ENCODE data around the gene FKBP2.
A peak's percentile ranks its signal among the peaks of the same experiment; 100 is the strongest.

Gene FKBP2

GRCh38 chr11:64251016-64251752 is 10.3 kb downstream of the FKBP2 start, which contains the start of gene PLCB3:
PLCB3 (plus strand) TSS chr11:64251530; CDS start chr11:64251650, 120 bp downstream.
- H3K4me1 ChIP-seq (ENCODE audit: control insufficient read depth, insufficient read depth, low read length), result peaks cover 48% of the 10 kb centered on the region
- H3K27ac ChIP-seq (ENCODE audit: low read depth, low read length), result peak within 1 kb of the TSS; percentile 10; the same call in 1 of the 2 replicates
- peak within 1 kb of the TSS; percentile 79 for H3K9ac ChIP-seq (ENCODE audit: low read length)
- H3K36me3 ChIP-seq (ENCODE audit: control insufficient read depth, insufficient read depth, low read length), result peaks cover 22% of the 10 kb centered on the region
- H3K9me3 ChIP-seq (ENCODE audit: control insufficient read depth, insufficient read depth, low read depth, low read length), result no peaks in the 10 kb centered on the region
- H3K27me3 ChIP-seq (ENCODE audit: control insufficient read depth, insufficient read depth, low read length), result no peaks in the 10 kb centered on the region
- H3K4me3 ChIP-seq (ENCODE audit: low read depth, low read length), result peak within 1 kb of the TSS; percentile 90

GRCh38 chr11:64251753-64252002 is 10.8 kb downstream of the FKBP2 start:
- Histone ChIP-seq H3K36me3 (ENCODE audit: control insufficient read depth, insufficient read depth, low read length) (peaks cover 27% of the 10 kb centered on the region), H3K4me3 (ENCODE audit: low read depth, low read length) (peak overlapping the region; percentile 90), H3K27ac (ENCODE audit: low read depth, low read length) (no peak overlapping the region), H3K27me3 (ENCODE audit: control insufficient read depth, insufficient read depth, low read length) (no peaks in the 10 kb centered on the region), H3K4me1 (ENCODE audit: control insufficient read depth, insufficient read depth, low read length) (peaks cover 48% of the 10 kb centered on the region), H3K9me3 (ENCODE audit: control insufficient read depth, insufficient read depth, low read depth, low read length) (no peaks in the 10 kb centered on the region), H3K9ac (ENCODE audit: low read length) (peak overlapping the region; percentile 79)

GRCh38 chr11:64252003-64252872 is 11.3 kb downstream of the FKBP2 start:
- Histone ChIP-seq H3K27ac (ENCODE audit: low read depth, low read length) (no peak overlapping the region), H3K4me1 (ENCODE audit: control insufficient read depth, insufficient read depth, low read length) (peaks cover 48% of the 10 kb centered on the region), H3K9ac (ENCODE audit: low read length) (peak overlapping the region; percentile 79), H3K27me3 (ENCODE audit: control insufficient read depth, insufficient read depth, low read length) (no peaks in the 10 kb centered on the region), H3K36me3 (ENCODE audit: control insufficient read depth, insufficient read depth, low read length) (peaks cover 29% of the 10 kb centered on the region), H3K9me3 (ENCODE audit: control insufficient read depth, insufficient read depth, low read depth, low read length) (no peaks in the 10 kb centered on the region), H3K4me3 (ENCODE audit: low read depth, low read length) (peak overlapping the region; percentile 90)

- no peak overlapping the region; the same call in 1 of the 2 replicates for H3K27ac ChIP-seq (ENCODE audit: low read depth, low read length)
- peaks cover 33% of the 10 kb centered on the region for H3K36me3 ChIP-seq (ENCODE audit: control insufficient read depth, insufficient read depth, low read length)
- no peaks in the 10 kb centered on the region for H3K9me3 ChIP-seq (ENCODE audit: control insufficient read depth, insufficient read depth, low read depth, low read length)
- peak overlapping the region; percentile 37 for H3K4me3 ChIP-seq (ENCODE audit: low read depth, low read length)
- no peaks in the 10 kb centered on the region for H3K27me3 ChIP-seq (ENCODE audit: control insufficient read depth, insufficient read depth, low read length)
- H3K9ac ChIP-seq (ENCODE audit: low read length), result peak overlapping the region; percentile 43
- H3K4me1 ChIP-seq (ENCODE audit: control insufficient read depth, insufficient read depth, low read length), result peaks cover 42% of the 10 kb centered on the region
Observed at GRCh38 chr11:64253043-64253442, 12.1 kb downstream of the FKBP2 start.

GRCh38 chr11:64253481-64253880 is 12.6 kb downstream of the FKBP2 start:
- peaks cover 38% of the 10 kb centered on the region for H3K4me1 ChIP-seq (ENCODE audit: control insufficient read depth, insufficient read depth, low read length)
- no peaks in the 10 kb centered on the region for H3K9me3 ChIP-seq (ENCODE audit: control insufficient read depth, insufficient read depth, low read depth, low read length)
- no peaks in the 10 kb centered on the region for H3K27me3 ChIP-seq (ENCODE audit: control insufficient read depth, insufficient read depth, low read length)
- 0 out of 2 replicates have a peak overlapping the region, but pooled peaks have one; percentile 37 for H3K4me3 ChIP-seq (ENCODE audit: low read depth, low read length)
- H3K9ac ChIP-seq (ENCODE audit: low read length), result no peak overlapping the region
- H3K36me3 ChIP-seq (ENCODE audit: control insufficient read depth, insufficient read depth, low read length), result peaks cover 37% of the 10 kb centered on the region
- no peak overlapping the region for H3K27ac ChIP-seq (ENCODE audit: low read depth, low read length)

DNA sequence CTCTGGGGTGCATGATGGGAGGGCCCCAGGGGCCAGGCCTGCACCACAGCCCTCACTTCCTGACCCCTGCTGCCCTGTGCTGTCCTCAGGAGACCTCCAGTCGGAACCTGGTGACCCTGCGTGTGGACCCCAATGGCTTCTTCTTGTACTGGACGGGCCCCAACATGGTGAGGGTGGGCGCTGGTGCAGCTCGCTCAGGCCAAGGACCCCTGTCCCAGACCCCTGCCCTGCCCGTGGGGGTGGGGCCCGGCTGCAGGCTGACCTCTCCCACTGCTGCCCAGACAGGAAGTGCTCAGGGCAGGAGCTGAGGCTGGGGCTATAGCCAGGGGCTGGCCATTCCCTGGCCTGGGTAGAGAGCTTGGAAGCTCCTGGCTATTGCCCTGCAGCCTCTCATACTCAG is 13.4 kb downstream of the FKBP2 start:
- Histone ChIP-seq H3K36me3 (ENCODE audit: control insufficient read depth, insufficient read depth, low read length) (peaks cover 46% of the 10 kb centered on the region), H3K4me1 (ENCODE audit: control insufficient read depth, insufficient read depth, low read length) (peaks cover 30% of the 10 kb centered on the region), H3K9me3 (ENCODE audit: control insufficient read depth, insufficient read depth, low read depth, low read length) (no peaks in the 10 kb centered on the region), H3K9ac (ENCODE audit: low read length) (no peak overlapping the region), H3K27ac (ENCODE audit: low read depth, low read length) (no peak overlapping the region), H3K27me3 (ENCODE audit: control insufficient read depth, insufficient read depth, low read length) (no peaks in the 10 kb centered on the region), H3K4me3 (ENCODE audit: low read depth, low read length) (no peak overlapping the region)

GRCh38 chr11:64255135-64256128 is 14.5 kb downstream of the FKBP2 start:
- H3K27ac ChIP-seq (ENCODE audit: low read depth, low read length), result no peak overlapping the region

DNA sequence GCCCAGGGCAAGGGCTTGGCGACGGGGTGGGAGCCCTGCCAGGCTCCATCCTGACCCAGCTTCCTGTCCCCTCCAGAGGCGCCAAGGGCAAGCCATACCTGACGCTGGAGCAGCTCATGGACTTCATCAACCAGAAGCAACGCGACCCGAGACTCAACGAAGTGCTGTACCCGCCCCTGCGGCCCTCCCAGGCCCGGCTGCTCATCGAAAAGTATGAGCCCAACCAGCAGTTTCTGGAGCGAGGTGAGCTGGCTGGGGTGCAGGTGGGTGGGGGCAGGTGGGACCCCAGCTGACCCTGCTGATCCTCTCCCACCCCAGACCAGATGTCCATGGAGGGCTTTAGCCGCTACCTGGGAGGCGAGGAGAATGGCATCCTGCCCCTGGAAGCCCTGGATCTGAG is 15.4 kb downstream of the FKBP2 start:
- H3K9me3 ChIP-seq (ENCODE audit: control insufficient read depth, insufficient read depth, low read depth, low read length), result no peaks in the 10 kb centered on the region
- H3K27ac ChIP-seq (ENCODE audit: low read depth, low read length), result no peak overlapping the region
- H3K27me3 ChIP-seq (ENCODE audit: control insufficient read depth, insufficient read depth, low read length), result no peaks in the 10 kb centered on the region
- peaks cover 61% of the 10 kb centered on the region for H3K36me3 ChIP-seq (ENCODE audit: control insufficient read depth, insufficient read depth, low read length)
- peaks cover 14% of the 10 kb centered on the region for H3K4me1 ChIP-seq (ENCODE audit: control insufficient read depth, insufficient read depth, low read length)
- H3K9ac ChIP-seq (ENCODE audit: low read length), result peak overlapping the region; percentile 26
- no peak overlapping the region for H3K4me3 ChIP-seq (ENCODE audit: low read depth, low read length)

More at GRCh38 chr11:64255135-64256128, 14.5 kb downstream of the FKBP2 start:
- Histone ChIP-seq H3K4me3 (ENCODE audit: low read depth, low read length) (no peak overlapping the region), H3K9me3 (ENCODE audit: control insufficient read depth, insufficient read depth, low read depth, low read length) (no peaks in the 10 kb centered on the region), H3K9ac (ENCODE audit: low read length) (no peak overlapping the region), H3K4me1 (ENCODE audit: control insufficient read depth, insufficient read depth, low read length) (peaks cover 19% of the 10 kb centered on the region), H3K36me3 (ENCODE audit: control insufficient read depth, insufficient read depth, low read length) (peaks cover 57% of the 10 kb centered on the region), H3K27me3 (ENCODE audit: control insufficient read depth, insufficient read depth, low read length) (no peaks in the 10 kb centered on the region)

GRCh38 chr11:64258356-64258755 is 17.5 kb downstream of the FKBP2 start:
- Histone ChIP-seq H3K4me1 (ENCODE audit: control insufficient read depth, insufficient read depth, low read length) (peaks cover 3% of the 10 kb centered on the region), H3K9me3 (ENCODE audit: control insufficient read depth, insufficient read depth, low read depth, low read length) (no peaks in the 10 kb centered on the region), H3K4me3 (ENCODE audit: low read depth, low read length) (no peak overlapping the region), H3K9ac (ENCODE audit: low read length) (no peak overlapping the region), H3K36me3 (ENCODE audit: control insufficient read depth, insufficient read depth, low read length) (peaks cover 81% of the 10 kb centered on the region), H3K27ac (ENCODE audit: low read depth, low read length) (no peak overlapping the region), H3K27me3 (ENCODE audit: control insufficient read depth, insufficient read depth, low read length) (no peaks in the 10 kb centered on the region)

GRCh38 chr11:64258946-64259532 is 18.1 kb downstream of the FKBP2 start:
- Histone ChIP-seq H3K4me1 (ENCODE audit: control insufficient read depth, insufficient read depth, low read length) (no peaks in the 10 kb centered on the region; the same call in 1 of the 2 replicates), H3K4me3 (ENCODE audit: low read depth, low read length) (no peak overlapping the region), H3K9me3 (ENCODE audit: control insufficient read depth, insufficient read depth, low read depth, low read length) (no peaks in the 10 kb centered on the region), H3K27me3 (ENCODE audit: control insufficient read depth, insufficient read depth, low read length) (no peaks in the 10 kb centered on the region), H3K36me3 (ENCODE audit: control insufficient read depth, insufficient read depth, low read length) (peaks cover 86% of the 10 kb centered on the region), H3K9ac (ENCODE audit: low read length) (no peak overlapping the region), H3K27ac (ENCODE audit: low read depth, low read length) (no peak overlapping the region)

Data from HUES6 (cell line).